Measurements from ENCODE around the gene CRIM1. TPM values are rescaled to one million over a fixed set of nuclear protein-coding genes. Genes with fewer than 3 reads are reported as not detected.
A peak's percentile ranks its signal among the peaks of the same experiment; 100 is the strongest.

The CRIM1 gene
- total RNA-seq, 1 experiment from 2014 or later: 292 TPM

DNA sequence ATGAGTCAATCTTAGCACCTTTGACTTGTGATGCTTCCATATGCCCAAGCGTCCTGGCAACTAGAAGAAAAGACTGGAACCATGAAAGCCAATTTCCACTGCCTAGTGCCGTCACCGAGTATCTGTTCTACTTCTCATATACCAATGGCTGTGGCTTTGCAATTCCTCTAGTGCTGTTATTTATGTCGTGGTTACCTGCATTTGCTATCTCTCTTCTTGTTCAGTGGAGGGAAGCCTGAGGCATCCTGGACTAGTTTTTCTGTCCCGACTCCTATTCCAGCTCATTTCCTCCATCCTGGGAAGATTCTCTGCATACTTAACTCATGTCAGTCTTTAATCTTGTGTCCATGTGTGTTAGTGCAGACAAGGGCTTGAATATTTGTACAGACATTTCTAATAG is 124.5 kb downstream of the CRIM1 start:
- Mint-ChIP-seq H3K4me1 (ENCODE audit: low read depth, unreplicated experiment) (peaks cover 88% of the 10 kb centered on the region), H3K27ac (ENCODE audit: unreplicated experiment) (peak overlapping the region; percentile 83), H3K9me3 (ENCODE audit: unreplicated experiment) (peaks cover 29% of the 10 kb centered on the region), H3K4me3 (ENCODE audit: unreplicated experiment) (no peak overlapping the region), H3K27me3 (ENCODE audit: insufficient read depth, unreplicated experiment) (no peaks in the 10 kb centered on the region), H3K36me3 (ENCODE audit: insufficient read depth, unreplicated experiment) (peaks cover 100% of the 10 kb centered on the region)
- Histone ChIP-seq H3K36me3 (ENCODE audit: control insufficient read depth, insufficient read depth, low read length) (0 out of 2 replicates have a peak, but pooled peaks cover 4% of the 10 kb centered on the region), H3K4me1 (peaks cover 85% of the 10 kb centered on the region), H3K27me3 (replicated peaks; ENCODE audit: control insufficient read depth, insufficient read depth, low read length) (no peaks in the 10 kb centered on the region), H3K4me3 (ENCODE audit: low read depth, low read length) (no peak overlapping the region), H3K9me3 (peaks cover 13% of the 10 kb centered on the region)
- no peak for DNase-seq
- ChIA-PET POLR2A (interaction anchor here (0.5 kb wide), 1 partner anchor 1898 kb away, joined by 4 read pairs; no protein-coding TSS in a partner anchor), CTCF (no interaction called here)
- no peak for TF ChIP-seq CTCF (IDR thresholded peaks at IDR 0.05; ENCODE audit: insufficient read depth in 1 of 2, low read depth in 1 of 2, low read length in 1 of 2, severe bottlenecking in 1 of 2, unreplicated experiment in 1 of 2)
- BruUV-seq (replicated peaks): TSS peak; percentile 23
- intact Hi-C loops (cut with micrococcal nuclease; ENCODE audit: unreplicated experiment): no loop called here

- H3K4me3 Mint-ChIP-seq (ENCODE audit: unreplicated experiment): no peak overlapping the region
- H3K9me3 ChIP-seq: peaks cover 7% of the 10 kb centered on the region
- intact Hi-C loops (cut with micrococcal nuclease; ENCODE audit: unreplicated experiment): no loop called here
- peaks cover 23% of the 10 kb centered on the region for H3K9me3 Mint-ChIP-seq (ENCODE audit: unreplicated experiment)
- H3K4me1 ChIP-seq: peaks cover 91% of the 10 kb centered on the region
- H3K27me3 ChIP-seq (replicated peaks; ENCODE audit: control insufficient read depth, insufficient read depth, low read length): no peaks in the 10 kb centered on the region
- 0 out of 2 replicates have a peak, but pooled peaks cover 4% of the 10 kb centered on the region for H3K36me3 ChIP-seq (ENCODE audit: control insufficient read depth, insufficient read depth, low read length)
- no peak for TF ChIP-seq CTCF (IDR thresholded peaks at IDR 0.05; ENCODE audit: insufficient read depth in 1 of 2, low read depth in 1 of 2, low read length in 1 of 2, severe bottlenecking in 1 of 2, unreplicated experiment in 1 of 2)
- POLR2A ChIA-PET: no interaction called here
- no TSS peak for BruUV-seq (replicated peaks)
- peaks cover 100% of the 10 kb centered on the region for H3K36me3 Mint-ChIP-seq (ENCODE audit: insufficient read depth, unreplicated experiment)
- H3K27me3 Mint-ChIP-seq (ENCODE audit: insufficient read depth, unreplicated experiment): no peaks in the 10 kb centered on the region
- no peak for DNase-seq
- peak overlapping the region; percentile 83 for H3K27ac Mint-ChIP-seq (ENCODE audit: unreplicated experiment)
- no peak overlapping the region for H3K4me3 ChIP-seq (ENCODE audit: low read depth, low read length)
- CTCF ChIA-PET: no interaction called here
- H3K4me1 Mint-ChIP-seq (ENCODE audit: low read depth, unreplicated experiment): peaks cover 86% of the 10 kb centered on the region
Observed at GRCh38 chr2:36480636-36481035, 125.1 kb downstream of the CRIM1 start.

DNA sequence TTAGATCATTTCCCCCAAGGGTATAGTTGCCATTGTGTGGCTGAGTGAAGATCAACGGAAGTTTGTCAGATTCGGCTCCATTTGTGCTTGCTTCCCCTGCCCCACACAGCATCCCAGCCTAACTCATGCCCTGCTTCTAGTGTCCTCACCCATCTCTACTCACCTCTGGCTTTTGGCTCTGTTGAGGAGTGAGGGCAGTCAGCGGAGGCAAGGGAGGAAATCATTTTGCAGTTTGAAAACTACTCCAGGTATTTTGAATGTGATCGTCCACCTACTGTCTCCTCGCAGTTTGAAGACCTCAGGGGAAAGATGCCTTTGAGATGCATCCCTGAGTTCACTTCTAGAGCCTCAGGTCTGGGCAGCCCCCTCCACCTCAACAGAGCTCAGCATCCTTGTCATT is 126.1 kb downstream of the CRIM1 start:
- BruUV-seq (replicated peaks): no TSS peak
- H3K4me1 Mint-ChIP-seq (ENCODE audit: low read depth, unreplicated experiment): peaks cover 83% of the 10 kb centered on the region
- no peaks in the 10 kb centered on the region for H3K27me3 Mint-ChIP-seq (ENCODE audit: insufficient read depth, unreplicated experiment)
- ChIA-PET CTCF (no interaction called here), POLR2A (no interaction called here)
- H3K4me3 Mint-ChIP-seq (ENCODE audit: unreplicated experiment): peak overlapping the region; percentile 4
- no peak overlapping the region for H3K4me3 ChIP-seq (ENCODE audit: low read depth, low read length)
- H3K27me3 ChIP-seq (replicated peaks; ENCODE audit: control insufficient read depth, insufficient read depth, low read length): no peaks in the 10 kb centered on the region
- peak overlapping the region; percentile 83 for H3K27ac Mint-ChIP-seq (ENCODE audit: unreplicated experiment)
- intact Hi-C loops (cut with micrococcal nuclease; ENCODE audit: unreplicated experiment): loop anchor here (1.0 kb wide), 1 partner anchor 11 kb away; no protein-coding TSS in a partner anchor
- no peak for TF ChIP-seq CTCF (IDR thresholded peaks at IDR 0.05; ENCODE audit: insufficient read depth in 1 of 2, low read depth in 1 of 2, low read length in 1 of 2, severe bottlenecking in 1 of 2, unreplicated experiment in 1 of 2)
- 0 out of 2 replicates have a peak, but pooled peaks cover 4% of the 10 kb centered on the region for H3K36me3 ChIP-seq (ENCODE audit: control insufficient read depth, insufficient read depth, low read length)
- no peak for DNase-seq
- H3K4me1 ChIP-seq: peaks cover 94% of the 10 kb centered on the region
- H3K9me3 Mint-ChIP-seq (ENCODE audit: unreplicated experiment): peaks cover 13% of the 10 kb centered on the region
- peaks cover 98% of the 10 kb centered on the region for H3K36me3 Mint-ChIP-seq (ENCODE audit: insufficient read depth, unreplicated experiment)
- no peaks in the 10 kb centered on the region for H3K9me3 ChIP-seq

Measured in Caco-2 (cell line).